GM12891 (cell line): ENCODE results near the gene PPP2CA.

ENCODE experiments used
- PAX5 ChIP-seq: IDR thresholded peaks from 2 replicates; pipeline ENCODE4 v1.6.1; 2011; ENCODE audit warnings: low read length, moderate library complexity, mild to moderate bottlenecking; ENCODE audit not compliant: insufficient read depth, severe bottlenecking
- POLR2A ChIP-seq: IDR thresholded peaks from 2 replicates; pipeline ENCODE4 v1.6.1; 2011; ENCODE audit warnings: low read depth, low read length, control low read depth
- POLR2AphosphoS5 ChIP-seq: IDR thresholded peaks from 2 replicates; pipeline ENCODE4 v1.6.1; 2011; ENCODE audit warnings: low read depth, low read length, control low read depth
- POU2F2 ChIP-seq: IDR thresholded peaks from 2 replicates; pipeline ENCODE4 v1.6.1; 2011; ENCODE audit warnings: low read depth, mild to moderate bottlenecking, control low read depth, low read length, moderate library complexity
- SPI1 ChIP-seq: IDR thresholded peaks from 2 replicates; pipeline ENCODE4 v1.6.1; 2011; ENCODE audit warnings: low read depth, low read length, control low read depth
- TAF1 ChIP-seq: IDR thresholded peaks from 2 replicates; pipeline ENCODE4 v1.6.1; 2011; ENCODE audit warnings: low read depth, low read length, control low read depth

GRCh38 chr5:134176511-134177368 is 49.1 kb downstream of the PPP2CA start, which contains the start of gene SKP1:
- peak; percentile 99 for TF ChIP-seq POLR2A
- peak; percentile 99 for TF ChIP-seq POLR2AphosphoS5
- no peak for TF ChIP-seq SPI1
- peak; percentile 93 for TF ChIP-seq POU2F2
- peak; percentile 88 for TF ChIP-seq TAF1
- no peak for TF ChIP-seq PAX5
